K562 (cell line): Measurements from ENCODE around the gene LSM6. TPM values are rescaled to one million over a fixed set of nuclear protein-coding genes. Genes with fewer than 3 reads are reported as not detected.

Experiments used
- CBFA2T2 ChIP-seq: fragments of 450-650 bp; conservative IDR thresholded peaks from 2 replicates; pipeline ENCODE4 v1.6.1; 2017; ENCODE audit warnings: mild to moderate bottlenecking
- CEBPG ChIP-seq, 3 experiments: fragments of 200-800 bp in 1 of 3; sonication (Bioruptor generic) in 1 of 3; sonication (generic) in 1 of 3; formaldehyde crosslinking in 1 of 3; IDR thresholded peaks in 2 of 3; conservative IDR thresholded peaks in 1 of 3; 2 replicates each; pipeline versions ENCODE4 v1.6.1 to v1.8.0; 2016 to 2022; ENCODE audit warnings: missing compliant biosample characterization in 2 of 3, missing genetic modification characterization in 2 of 3, mild to moderate bottlenecking in 1 of 3, missing genetic modification reagents in 1 of 3
- DDX20 ChIP-seq: fragments of 450-650 bp; IDR thresholded peaks from 2 replicates; pipeline ENCODE4 v1.6.1; 2016; ENCODE audit warnings: missing genetic modification characterization, low read depth, mild to moderate bottlenecking, missing compliant biosample characterization, moderate library complexity
- ERF ChIP-seq: fragments of 450-650 bp; formaldehyde crosslinking; IDR thresholded peaks from 2 replicates; pipeline ENCODE4 v1.4.0; 2020; ENCODE audit warnings: mild to moderate bottlenecking, mixed read lengths
- GABPB1 ChIP-seq: sonication (generic); formaldehyde crosslinking; IDR thresholded peaks from 2 replicates; pipeline ENCODE4 v1.8.0; 2022; ENCODE audit warnings: mild to moderate bottlenecking, missing genetic modification reagents
- GTF2A2 ChIP-seq: IDR thresholded peaks from 2 replicates; pipeline ENCODE4 v1.6.1; 2016; ENCODE audit warnings: mild to moderate bottlenecking, missing genetic modification characterization, missing compliant biosample characterization
- HCFC1 ChIP-seq: IDR thresholded peaks from 2 replicates; pipeline ENCODE4 v1.6.1; 2012; ENCODE audit warnings: low read depth, low read length, improper control_type of control experiment
- KAT2B ChIP-seq: IDR thresholded peaks from one replicate; pipeline ENCODE4 v1.6.1; 2012; ENCODE audit warnings: low read depth, mild to moderate bottlenecking, control low read depth, inconsistent platforms, low read length, moderate library complexity
- LARP7 ChIP-seq: fragments of 450-650 bp; IDR thresholded peaks from 2 replicates; pipeline ENCODE4 v1.6.1; 2016
- POLR2AphosphoS5 ChIP-seq: IDR thresholded peaks from 2 replicates; pipeline ENCODE4 v1.6.1; 2011; ENCODE audit warnings: mild to moderate bottlenecking, low read depth, low read length, moderate library complexity; ENCODE audit not compliant: control insufficient read depth, insufficient read depth
- RFX1 ChIP-seq: fragments of 450-650 bp; IDR thresholded peaks from 2 replicates; pipeline ENCODE4 v1.6.1; 2016; ENCODE audit warnings: mild to moderate bottlenecking, moderate library complexity
- SNRNP70 ChIP-seq: fragments of 200-400 bp; formaldehyde crosslinking; optimal IDR thresholded peaks from 2 replicates; pipeline ENCODE3; 2017; ENCODE audit warnings: low read depth, low read length
- U2AF1 ChIP-seq: fragments of 200-400 bp; formaldehyde crosslinking; optimal IDR thresholded peaks from 2 replicates; pipeline ENCODE3; 2017; ENCODE audit warnings: mild to moderate bottlenecking, low read depth, low read length, moderate library complexity
- ZBTB8A ChIP-seq: fragments of 450-650 bp; IDR thresholded peaks from 2 replicates; pipeline ENCODE4 v1.6.1; 2018; ENCODE audit warnings: mild to moderate bottlenecking, moderate library complexity; ENCODE audit not compliant: partially characterized antibody
- ZC3H8 ChIP-seq: fragments of 450-650 bp; IDR thresholded peaks from 2 replicates; pipeline ENCODE4 v1.6.1; 2017
- ZNF197 ChIP-seq: fragments of 200-800 bp; sonication (Bioruptor generic); IDR thresholded peaks from 2 replicates; pipeline ENCODE4 v1.6.1; 2016; ENCODE audit warnings: low read depth, missing genetic modification characterization, missing compliant biosample characterization
- ZNF507 ChIP-seq: conservative IDR thresholded peaks from 2 replicates; pipeline ENCODE4 v1.6.1; 2017; ENCODE audit warnings: missing genetic modification characterization, missing compliant biosample characterization
- ZNF589 ChIP-seq: fragments of 200-800 bp; sonication (Bioruptor generic); IDR thresholded peaks from 2 replicates; pipeline ENCODE4 v1.6.1; 2016; ENCODE audit warnings: low read depth, missing genetic modification characterization, missing compliant biosample characterization
- ZNF707 ChIP-seq: fragments of 250-450 bp; sonication (Bioruptor Pico); conservative IDR thresholded peaks from 2 replicates; pipeline ENCODE4 v1.8.0; 2022; ENCODE audit warnings: inconsistent platforms, mild to moderate bottlenecking, moderate library complexity
- polyA plus RNA-seq, 8 experiments: library from polyadenylated mRNA; depleted of rRNA in 4 of 8; stranded (reverse) in 5 of 8; unstranded in 3 of 8; fragments of >200 nt; fragmentation: Nextera tagmentation in 2 of 8; fragmentation: Illumina TruSeq in 1 of 8; extraction: Ambion mirVana in 2 of 8; extraction: Trizol in 1 of 8; gene quantifications; 2 replicates each; pipeline versions ENCODE4 v1.2.1 to v1.2.3, GENCODE V29; 2011 to 2014; ENCODE audit warnings: inconsistent platforms in 1 of 8, missing spikeins in 1 of 8
- total RNA-seq, 7 experiments: library from RNA; depleted of rRNA in 6 of 7; stranded (reverse); fragments of >200 nt in 6 of 7; fragmentation: Illumina TruSeq in 2 of 7; extraction: Trizol in 2 of 7; gene quantifications; 2 replicates each; pipeline versions ENCODE4 v1.2.1 to v1.2.3, GENCODE V29; 2011 to 2021; ENCODE audit warnings: low replicate concordance in 1 of 7
- TF ChIP-seq, protein P1 (sequence below): sonication (generic); formaldehyde crosslinking; IDR thresholded peaks from 2 replicates; pipeline ENCODE4 v1.8.0; 2022; ENCODE audit warnings: mild to moderate bottlenecking, low read depth, missing genetic modification reagents
- TF ChIP-seq, protein P2 (sequence below), 2 experiments: fragments of 450-650 bp; conservative IDR thresholded peaks; 2 replicates each; pipeline ENCODE4 v1.6.1; 2017; ENCODE audit warnings: mild to moderate bottlenecking in 2 of 2, moderate library complexity in 2 of 2
- TF ChIP-seq, protein P3 (sequence below): fragments of 250-450 bp; sonication (Bioruptor Pico); IDR thresholded peaks from 2 replicates; pipeline ENCODE4 v1.4.0; 2020; ENCODE audit warnings: mild to moderate bottlenecking, moderate library complexity
- TF ChIP-seq, protein P4 (sequence below): fragments of 250-450 bp; sonication (Bioruptor Pico); IDR thresholded peaks from 2 replicates; pipeline ENCODE4 v1.8.0; 2021; ENCODE audit warnings: moderate library complexity, mild to moderate bottlenecking, inconsistent platforms
- TF ChIP-seq, protein P5 (sequence below): IDR thresholded peaks from 2 replicates; pipeline ENCODE4 v1.6.1; 2012; ENCODE audit warnings: low read depth, low read length, improper control_type of control experiment, borderline replicate concordance

LSM6 gene
- total and polyA plus RNA-seq, 9 of the 15 experiments (the other 6 are each of a cell fraction or from before 2014, with no cell fraction given): 39.9 to 150 (median 97.4) TPM

DNA sequence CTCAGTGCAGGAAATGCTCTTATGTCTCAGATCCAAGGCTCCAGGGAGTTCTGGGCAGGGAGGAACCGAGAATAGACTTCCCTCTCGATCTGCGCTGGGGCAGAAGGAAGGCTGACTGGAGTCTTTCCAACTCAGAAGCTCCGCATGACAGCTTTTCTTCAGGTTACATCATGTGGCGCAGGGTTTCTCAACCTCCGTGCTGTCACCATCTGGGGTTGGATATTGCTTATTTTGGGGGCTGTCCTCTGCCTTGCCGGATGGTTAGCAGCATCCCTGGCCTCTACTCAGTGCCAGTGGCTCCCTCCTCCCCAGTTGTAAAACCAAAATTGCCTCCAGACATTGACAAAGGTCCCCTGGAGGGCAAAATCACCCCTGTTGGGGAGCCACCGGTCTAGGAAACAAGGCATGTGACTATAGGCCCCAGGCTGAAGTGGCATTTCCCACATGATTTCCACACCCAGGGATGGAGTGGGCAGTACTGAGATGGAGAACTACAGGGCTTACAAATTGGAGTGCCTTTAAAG, 60.2 kb downstream of the LSM6 start (continued):
- TF ChIP-seq KAT2B: no peak
- no peak for TF ChIP-seq RFX1
- TF ChIP-seq U2AF1: no peak
- TF ChIP-seq CBFA2T2: no peak
- TF ChIP-seq, protein P1, sequence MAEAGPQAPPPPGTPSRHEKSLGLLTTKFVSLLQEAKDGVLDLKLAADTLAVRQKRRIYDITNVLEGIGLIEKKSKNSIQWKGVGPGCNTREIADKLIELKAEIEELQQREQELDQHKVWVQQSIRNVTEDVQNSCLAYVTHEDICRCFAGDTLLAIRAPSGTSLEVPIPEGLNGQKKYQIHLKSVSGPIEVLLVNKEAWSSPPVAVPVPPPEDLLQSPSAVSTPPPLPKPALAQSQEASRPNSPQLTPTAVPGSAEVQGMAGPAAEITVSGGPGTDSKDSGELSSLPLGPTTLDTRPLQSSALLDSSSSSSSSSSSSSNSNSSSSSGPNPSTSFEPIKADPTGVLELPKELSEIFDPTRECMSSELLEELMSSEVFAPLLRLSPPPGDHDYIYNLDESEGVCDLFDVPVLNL (CRISPR knock-in tag): no peak
- TF ChIP-seq, protein P2, sequence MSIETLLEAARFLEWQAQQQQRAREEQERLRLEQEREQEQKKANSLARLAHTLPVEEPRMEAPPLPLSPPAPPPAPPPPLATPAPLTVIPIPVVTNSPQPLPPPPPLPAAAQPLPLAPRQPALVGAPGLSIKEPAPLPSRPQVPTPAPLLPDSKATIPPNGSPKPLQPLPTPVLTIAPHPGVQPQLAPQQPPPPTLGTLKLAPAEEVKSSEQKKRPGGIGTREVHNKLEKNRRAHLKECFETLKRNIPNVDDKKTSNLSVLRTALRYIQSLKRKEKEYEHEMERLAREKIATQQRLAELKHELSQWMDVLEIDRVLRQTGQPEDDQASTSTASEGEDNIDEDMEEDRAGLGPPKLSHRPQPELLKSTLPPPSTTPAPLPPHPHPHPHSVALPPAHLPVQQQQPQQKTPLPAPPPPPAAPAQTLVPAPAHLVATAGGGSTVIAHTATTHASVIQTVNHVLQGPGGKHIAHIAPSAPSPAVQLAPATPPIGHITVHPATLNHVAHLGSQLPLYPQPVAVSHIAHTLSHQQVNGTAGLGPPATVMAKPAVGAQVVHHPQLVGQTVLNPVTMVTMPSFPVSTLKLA (conservative IDR thresholded peaks at IDR 0.05): no peak
- no peak for TF ChIP-seq POLR2AphosphoS5
- TF ChIP-seq ZNF197 (CRISPR knock-in tag): no peak; the same call in 1 of the 2 replicates
- TF ChIP-seq DDX20 (tag): no peak
- TF ChIP-seq, protein P3, sequence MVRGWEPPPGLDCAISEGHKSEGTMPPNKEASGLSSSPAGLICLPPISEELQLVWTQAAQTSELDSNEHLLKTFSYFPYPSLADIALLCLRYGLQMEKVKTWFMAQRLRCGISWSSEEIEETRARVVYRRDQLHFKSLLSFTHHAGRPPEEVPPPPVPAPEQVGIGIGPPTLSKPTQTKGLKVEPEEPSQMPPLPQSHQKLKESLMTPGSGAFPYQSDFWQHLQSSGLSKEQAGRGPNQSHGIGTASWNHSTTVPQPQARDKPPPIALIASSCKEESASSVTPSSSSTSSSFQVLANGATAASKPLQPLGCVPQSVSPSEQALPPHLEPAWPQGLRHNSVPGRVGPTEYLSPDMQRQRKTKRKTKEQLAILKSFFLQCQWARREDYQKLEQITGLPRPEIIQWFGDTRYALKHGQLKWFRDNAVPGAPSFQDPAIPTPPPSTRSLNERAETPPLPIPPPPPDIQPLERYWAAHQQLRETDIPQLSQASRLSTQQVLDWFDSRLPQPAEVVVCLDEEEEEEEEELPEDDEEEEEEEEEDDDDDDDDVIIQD: no peak
- TF ChIP-seq ZNF589 (CRISPR knock-in tag): peak; percentile 75
- TF ChIP-seq, protein P4, sequence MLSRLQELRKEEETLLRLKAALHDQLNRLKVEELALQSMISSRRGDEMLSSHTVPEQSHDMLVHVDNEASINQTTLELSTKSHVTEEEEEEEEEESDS (CRISPR knock-in tag): no peak
- TF ChIP-seq SNRNP70: no peak
- no peak for TF ChIP-seq ERF (CRISPR knock-in tag)
- no peak for TF ChIP-seq ZNF707 (CRISPR knock-in tag)
- TF ChIP-seq, protein P5, sequence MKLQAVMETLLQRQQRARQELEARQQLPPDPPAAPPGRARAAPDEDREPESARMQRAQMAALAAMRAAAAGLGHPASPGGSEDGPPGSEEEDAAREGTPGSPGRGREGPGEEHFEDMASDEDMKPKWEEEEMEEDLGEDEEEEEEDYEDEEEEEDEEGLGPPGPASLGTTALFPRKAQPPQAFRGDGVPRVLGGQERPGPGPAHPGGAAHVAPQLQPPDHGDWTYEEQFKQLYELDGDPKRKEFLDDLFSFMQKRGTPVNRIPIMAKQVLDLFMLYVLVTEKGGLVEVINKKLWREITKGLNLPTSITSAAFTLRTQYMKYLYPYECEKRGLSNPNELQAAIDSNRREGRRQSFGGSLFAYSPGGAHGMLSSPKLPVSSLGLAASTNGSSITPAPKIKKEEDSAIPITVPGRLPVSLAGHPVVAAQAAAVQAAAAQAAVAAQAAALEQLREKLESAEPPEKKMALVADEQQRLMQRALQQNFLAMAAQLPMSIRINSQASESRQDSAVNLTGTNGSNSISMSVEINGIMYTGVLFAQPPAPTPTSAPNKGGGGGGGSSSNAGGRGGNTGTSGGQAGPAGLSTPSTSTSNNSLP: no peak
- no peak for TF ChIP-seq ZBTB8A
- TF ChIP-seq ZNF507 (tag): no peak
- TF ChIP-seq ZC3H8: no peak
- TF ChIP-seq GTF2A2 (tag): peak; percentile 57; the same call in 1 of the 2 replicates
- no peak for TF ChIP-seq LARP7
- no peak for TF ChIP-seq GABPB1 (CRISPR knock-in tag)
- no peak for TF ChIP-seq HCFC1
- TF ChIP-seq CEBPG (CRISPR knock-in tag; IDR thresholded peaks at IDR 0.05): peak; percentile 65
- peak; percentile 91 to 92 for TF ChIP-seq CEBPG (tag; conservative IDR thresholded peaks at IDR 0.05 in 1 of 2, IDR thresholded peaks at IDR 0.05 in 1 of 2)
